Stomach (tissue), 4 donors: Measurements from ENCODE around the gene MMP14.

ENCODE experiments used
- POLR2A ChIP-seq, 4 donors: fragments of 450-650 bp; IDR thresholded peaks; one replicate each; pipeline ENCODE4 v1.6.1; 2016; ENCODE audit warnings: antibody characterized with exemption in 4 of 4, control low read depth in 2 of 4, mild to moderate bottlenecking in 1 of 4, moderate library complexity in 1 of 4
- TF ChIP-seq, protein P1 (sequence below), 7 experiments: fragments of 450-650 bp in 4 of 7; fragments of 200-600 bp in 3 of 7; sonication (generic) in 3 of 7; IDR thresholded peaks; one replicate each; pipeline ENCODE4 v1.5.1; 2016 to 2019; ENCODE audit warnings: antibody characterized with exemption in 7 of 7, control low read depth in 2 of 7, mild to moderate bottlenecking in 1 of 7

- TF ChIP-seq, protein P1, sequence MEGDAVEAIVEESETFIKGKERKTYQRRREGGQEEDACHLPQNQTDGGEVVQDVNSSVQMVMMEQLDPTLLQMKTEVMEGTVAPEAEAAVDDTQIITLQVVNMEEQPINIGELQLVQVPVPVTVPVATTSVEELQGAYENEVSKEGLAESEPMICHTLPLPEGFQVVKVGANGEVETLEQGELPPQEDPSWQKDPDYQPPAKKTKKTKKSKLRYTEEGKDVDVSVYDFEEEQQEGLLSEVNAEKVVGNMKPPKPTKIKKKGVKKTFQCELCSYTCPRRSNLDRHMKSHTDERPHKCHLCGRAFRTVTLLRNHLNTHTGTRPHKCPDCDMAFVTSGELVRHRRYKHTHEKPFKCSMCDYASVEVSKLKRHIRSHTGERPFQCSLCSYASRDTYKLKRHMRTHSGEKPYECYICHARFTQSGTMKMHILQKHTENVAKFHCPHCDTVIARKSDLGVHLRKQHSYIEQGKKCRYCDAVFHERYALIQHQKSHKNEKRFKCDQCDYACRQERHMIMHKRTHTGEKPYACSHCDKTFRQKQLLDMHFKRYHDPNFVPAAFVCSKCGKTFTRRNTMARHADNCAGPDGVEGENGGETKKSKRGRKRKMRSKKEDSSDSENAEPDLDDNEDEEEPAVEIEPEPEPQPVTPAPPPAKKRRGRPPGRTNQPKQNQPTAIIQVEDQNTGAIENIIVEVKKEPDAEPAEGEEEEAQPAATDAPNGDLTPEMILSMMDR (IDR thresholded peaks at IDR 0.05) = no peak
- TF ChIP-seq POLR2A (IDR thresholded peaks at IDR 0.05) = no peak
These were observed 45.7 kb downstream of the MMP14 start for GRCh38 chr14:22882064-22882463.
